HepG2 (cell line): ENCODE results near the gene SLC2A4. TPM values are rescaled to one million over a fixed set of nuclear protein-coding genes. Genes with fewer than 3 reads are reported as not detected.
A peak's percentile ranks its signal among the peaks of the same experiment; 100 is the strongest.

Experiments
- HNF4A ChIP-seq: sonication (generic); formaldehyde crosslinking; IDR thresholded peaks from 2 replicates; pipeline ENCODE4 v1.4.0; 2020; ENCODE audit warnings: missing genetic modification reagents
- KLF16 ChIP-seq, 2 experiments: sonication (generic) in 1 of 2; formaldehyde crosslinking in 1 of 2; IDR thresholded peaks; 2 replicates each; pipeline versions ENCODE4 v1.6.1 to v1.8.0; 2016 to 2023; ENCODE audit warnings: missing genetic modification reagents in 2 of 2, missing compliant biosample characterization in 1 of 2
- NONO ChIP-seq, 2 experiments: fragments of 450-650 bp in 1 of 2; sonication (generic) in 1 of 2; formaldehyde crosslinking in 1 of 2; IDR thresholded peaks in 1 of 2; conservative IDR thresholded peaks in 1 of 2; 2 replicates each; pipeline versions ENCODE4 v1.6.1 to v1.8.0; 2017 to 2022; ENCODE audit warnings: mild to moderate bottlenecking in 1 of 2, missing genetic modification reagents in 1 of 2, moderate library complexity in 1 of 2
- PHF5A ChIP-seq: IDR thresholded peaks from one replicate; pipeline ENCODE4 v1.6.1; 2018; ENCODE audit warnings: low read depth, missing genetic modification reagents; ENCODE audit not compliant: unreplicated experiment
- POLR2A ChIP-seq, 2 experiments: IDR thresholded peaks; 2 replicates each; pipeline ENCODE4 v1.6.1; 2011; ENCODE audit warnings: low read depth in 2 of 2, low read length in 2 of 2, mild to moderate bottlenecking in 1 of 2, moderate library complexity in 1 of 2; ENCODE audit not compliant: insufficient read depth in 1 of 2
- POLR2AphosphoS5 ChIP-seq: IDR thresholded peaks from 2 replicates; pipeline ENCODE4 v1.6.1; 2012; ENCODE audit warnings: low read depth, low read length
- STAT5B ChIP-seq: sonication (generic); formaldehyde crosslinking; IDR thresholded peaks from 2 replicates; pipeline ENCODE4 v1.4.0; 2020; ENCODE audit warnings: missing genetic modification reagents
- TBX3 ChIP-seq: fragments of 450-650 bp; IDR thresholded peaks from 2 replicates; pipeline ENCODE4 v1.6.1; 2017; ENCODE audit warnings: antibody characterized with exemption, mild to moderate bottlenecking, inconsistent platforms, borderline replicate concordance
- TOPORS ChIP-seq: sonication (generic); formaldehyde crosslinking; IDR thresholded peaks from 2 replicates; pipeline ENCODE4 v1.8.0; 2023; ENCODE audit warnings: mild to moderate bottlenecking, missing genetic modification reagents
- YEATS4 ChIP-seq: sonication (generic); formaldehyde crosslinking; IDR thresholded peaks from 2 replicates; pipeline ENCODE4 v1.4.0; 2020; ENCODE audit warnings: missing genetic modification reagents, borderline replicate concordance
- ZBTB38 ChIP-seq: sonication (generic); formaldehyde crosslinking; IDR thresholded peaks from 2 replicates; pipeline ENCODE4 v1.5.1; 2020; ENCODE audit warnings: mild to moderate bottlenecking, missing genetic modification reagents
- ZFP62 ChIP-seq: sonication (generic); formaldehyde crosslinking; IDR thresholded peaks from 2 replicates; pipeline ENCODE4 v1.4.0; 2020; ENCODE audit warnings: missing genetic modification reagents
- ZNF180 ChIP-seq: sonication (generic); formaldehyde crosslinking; IDR thresholded peaks from 2 replicates; pipeline ENCODE4 v1.4.0; 2020; ENCODE audit warnings: low read depth, missing genetic modification reagents, borderline replicate concordance
- ZNF746 ChIP-seq: sonication (generic); formaldehyde crosslinking; IDR thresholded peaks from 2 replicates; pipeline ENCODE4 v1.8.0; 2022; ENCODE audit warnings: mild to moderate bottlenecking, missing genetic modification reagents
- ZNF766 ChIP-seq: sonication (generic); formaldehyde crosslinking; IDR thresholded peaks from 2 replicates; pipeline ENCODE4 v1.5.0; 2020; ENCODE audit warnings: missing genetic modification reagents, borderline replicate concordance
- ZNF878 ChIP-seq: sonication (generic); formaldehyde crosslinking; IDR thresholded peaks from 2 replicates; pipeline ENCODE4 v1.8.1; 2023; ENCODE audit warnings: mild to moderate bottlenecking, missing genetic modification reagents, moderate library complexity
- polyA plus RNA-seq, 8 experiments: library from polyadenylated mRNA; depleted of rRNA in 3 of 8; stranded (reverse) in 7 of 8; unstranded in 1 of 8; fragments of >200 nt; fragmentation: Illumina TruSeq in 4 of 8; extraction: Trizol in 4 of 8; gene quantifications; 2 replicates each; pipeline versions ENCODE4 v1.2.1 to v1.2.3, GENCODE V29; 2011 to 2016; ENCODE audit warnings: low read depth in 4 of 8, missing spikeins in 1 of 8, mixed read lengths in 1 of 8; ENCODE audit not compliant: insufficient read depth in 1 of 8
- total RNA-seq, 5 experiments: library from RNA; depleted of rRNA; stranded (reverse); fragments of >200 nt; fragmentation: Illumina TruSeq; extraction: Trizol; gene quantifications; 2 replicates each; pipeline ENCODE4 v1.2.3, GENCODE V29; 2016; ENCODE audit warnings: low read depth in 1 of 5
- TF ChIP-seq, protein P1 (sequence below): sonication (generic); formaldehyde crosslinking; IDR thresholded peaks from 2 replicates; pipeline ENCODE4 v1.8.0; 2022; ENCODE audit warnings: mild to moderate bottlenecking, missing genetic modification reagents, moderate library complexity
- TF ChIP-seq, protein P2 (sequence below): sonication (generic); formaldehyde crosslinking; conservative IDR thresholded peaks from 2 replicates; pipeline ENCODE4 v1.4.0; 2020; ENCODE audit warnings: missing genetic modification reagents
- TF ChIP-seq, protein P3 (sequence below): sonication (generic); formaldehyde crosslinking; IDR thresholded peaks from 2 replicates; pipeline ENCODE4 v1.5.0; 2020; ENCODE audit warnings: mild to moderate bottlenecking, missing genetic modification reagents
- TF ChIP-seq, protein P4 (sequence below): sonication (generic); formaldehyde crosslinking; conservative IDR thresholded peaks from 2 replicates; pipeline ENCODE4 v1.4.0; 2020; ENCODE audit warnings: missing genetic modification reagents

The SLC2A4 gene
- total and polyA plus RNA-seq, 2 of the 13 experiments (the other 11 are each of a cell fraction or from before 2014, with no cell fraction given) = 4.9 to 5.8 TPM

DNA sequence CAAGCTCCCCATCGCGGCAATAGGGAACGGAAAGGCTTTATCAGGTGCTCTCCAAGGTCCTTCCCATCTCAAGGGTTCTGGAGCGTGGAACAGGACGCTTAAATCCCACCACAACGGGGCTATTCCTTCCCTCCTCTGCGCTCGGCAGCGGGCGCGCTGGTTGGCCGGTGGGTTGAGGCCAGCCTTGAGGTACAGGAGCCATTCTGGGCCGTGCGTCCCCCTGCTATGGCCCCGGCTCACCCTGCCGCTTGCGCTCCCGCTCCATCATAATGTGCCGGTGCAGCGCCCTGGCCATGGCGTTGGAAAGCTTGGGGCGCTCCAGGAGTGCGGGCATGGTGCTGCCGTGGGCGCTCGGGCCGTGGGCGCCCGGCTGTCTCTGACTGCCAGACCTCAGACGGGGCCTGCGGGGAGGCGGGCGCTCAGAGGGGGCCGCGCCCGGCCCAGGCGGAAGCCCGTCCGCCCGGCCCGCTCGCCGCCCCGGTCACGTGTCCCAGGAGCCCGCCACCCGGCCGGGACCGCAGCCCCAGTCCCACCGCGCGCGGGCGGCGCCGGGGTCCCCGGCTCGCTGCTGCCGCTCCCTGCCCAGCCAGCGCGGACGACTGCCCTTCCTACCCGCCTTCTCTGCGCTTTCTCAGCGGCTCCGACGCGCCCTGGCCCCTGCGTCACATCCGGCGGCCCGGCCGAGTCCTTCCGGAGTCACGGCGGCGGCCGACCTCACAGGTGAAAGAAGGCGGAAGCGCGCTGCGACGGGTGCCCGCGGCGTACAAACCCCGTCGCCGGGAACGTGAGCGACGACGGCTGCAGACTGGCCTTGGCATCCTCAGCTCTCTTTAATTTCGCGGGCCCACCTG is 33.4 kb downstream of the SLC2A4 start, which contains the start of gene GPS2 (continued):
- TF ChIP-seq PHF5A (CRISPR knock-in tag) = peak; percentile 73
- peak; percentile 69; the same call in 1 of the 2 replicates for TF ChIP-seq ZNF746 (CRISPR knock-in tag)
- no peak for TF ChIP-seq NONO (IDR thresholded peaks at IDR 0.05)
- TF ChIP-seq NONO (CRISPR knock-in tag; conservative IDR thresholded peaks at IDR 0.05) = peak; percentile 98
- no peak for TF ChIP-seq ZFP62 (CRISPR knock-in tag)
- peak; percentile 70; the same call in 1 of the 2 replicates for TF ChIP-seq YEATS4 (CRISPR knock-in tag)
- TF ChIP-seq, protein P1, sequence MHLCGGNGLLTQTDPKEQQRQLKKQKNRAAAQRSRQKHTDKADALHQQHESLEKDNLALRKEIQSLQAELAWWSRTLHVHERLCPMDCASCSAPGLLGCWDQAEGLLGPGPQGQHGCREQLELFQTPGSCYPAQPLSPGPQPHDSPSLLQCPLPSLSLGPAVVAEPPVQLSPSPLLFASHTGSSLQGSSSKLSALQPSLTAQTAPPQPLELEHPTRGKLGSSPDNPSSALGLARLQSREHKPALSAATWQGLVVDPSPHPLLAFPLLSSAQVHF (CRISPR knock-in tag) = 0 out of 2 replicates have a peak, but pooled peaks have one; percentile 41
- peak; percentile 69 to 93 for TF ChIP-seq POLR2A (IDR thresholded peaks at IDR 0.05; ENCODE audit: insufficient read depth in 1 of 2, low read depth in 2 of 2, low read length in 2 of 2)
- peak; percentile 79; the same call in 1 of the 2 replicates for TF ChIP-seq ZBTB38 (CRISPR knock-in tag)
- TF ChIP-seq HNF4A (CRISPR knock-in tag) = no peak; the same call in 1 of the 2 replicates
- no peak for TF ChIP-seq ZNF180 (CRISPR knock-in tag)
- TF ChIP-seq, protein P2, sequence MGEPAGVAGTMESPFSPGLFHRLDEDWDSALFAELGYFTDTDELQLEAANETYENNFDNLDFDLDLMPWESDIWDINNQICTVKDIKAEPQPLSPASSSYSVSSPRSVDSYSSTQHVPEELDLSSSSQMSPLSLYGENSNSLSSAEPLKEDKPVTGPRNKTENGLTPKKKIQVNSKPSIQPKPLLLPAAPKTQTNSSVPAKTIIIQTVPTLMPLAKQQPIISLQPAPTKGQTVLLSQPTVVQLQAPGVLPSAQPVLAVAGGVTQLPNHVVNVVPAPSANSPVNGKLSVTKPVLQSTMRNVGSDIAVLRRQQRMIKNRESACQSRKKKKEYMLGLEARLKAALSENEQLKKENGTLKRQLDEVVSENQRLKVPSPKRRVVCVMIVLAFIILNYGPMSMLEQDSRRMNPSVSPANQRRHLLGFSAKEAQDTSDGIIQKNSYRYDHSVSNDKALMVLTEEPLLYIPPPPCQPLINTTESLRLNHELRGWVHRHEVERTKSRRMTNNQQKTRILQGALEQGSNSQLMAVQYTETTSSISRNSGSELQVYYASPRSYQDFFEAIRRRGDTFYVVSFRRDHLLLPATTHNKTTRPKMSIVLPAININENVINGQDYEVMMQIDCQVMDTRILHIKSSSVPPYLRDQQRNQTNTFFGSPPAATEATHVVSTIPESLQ = no peak
- peak; percentile 93 for TF ChIP-seq TOPORS (CRISPR knock-in tag)
- peak; percentile 79 for TF ChIP-seq POLR2AphosphoS5
- TF ChIP-seq, protein P3, sequence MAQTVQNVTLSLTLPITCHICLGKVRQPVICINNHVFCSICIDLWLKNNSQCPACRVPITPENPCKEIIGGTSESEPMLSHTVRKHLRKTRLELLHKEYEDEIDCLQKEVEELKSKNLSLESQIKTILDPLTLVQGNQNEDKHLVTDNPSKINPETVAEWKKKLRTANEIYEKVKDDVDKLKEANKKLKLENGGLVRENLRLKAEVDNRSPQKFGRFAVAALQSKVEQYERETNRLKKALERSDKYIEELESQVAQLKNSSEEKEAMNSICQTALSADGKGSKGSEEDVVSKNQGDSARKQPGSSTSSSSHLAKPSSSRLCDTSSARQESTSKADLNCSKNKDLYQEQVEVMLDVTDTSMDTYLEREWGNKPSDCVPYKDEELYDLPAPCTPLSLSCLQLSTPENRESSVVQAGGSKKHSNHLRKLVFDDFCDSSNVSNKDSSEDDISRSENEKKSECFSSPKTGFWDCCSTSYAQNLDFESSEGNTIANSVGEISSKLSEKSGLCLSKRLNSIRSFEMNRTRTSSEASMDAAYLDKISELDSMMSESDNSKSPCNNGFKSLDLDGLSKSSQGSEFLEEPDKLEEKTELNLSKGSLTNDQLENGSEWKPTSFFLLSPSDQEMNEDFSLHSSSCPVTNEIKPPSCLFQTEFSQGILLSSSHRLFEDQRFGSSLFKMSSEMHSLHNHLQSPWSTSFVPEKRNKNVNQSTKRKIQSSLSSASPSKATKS = no peak
- peak in 1 of 2 experiments; percentile 82; a peak in 2 of 4 replicates for TF ChIP-seq KLF16 (CRISPR knock-in tag; IDR thresholded peaks at IDR 0.05)
- TF ChIP-seq, protein P4, sequence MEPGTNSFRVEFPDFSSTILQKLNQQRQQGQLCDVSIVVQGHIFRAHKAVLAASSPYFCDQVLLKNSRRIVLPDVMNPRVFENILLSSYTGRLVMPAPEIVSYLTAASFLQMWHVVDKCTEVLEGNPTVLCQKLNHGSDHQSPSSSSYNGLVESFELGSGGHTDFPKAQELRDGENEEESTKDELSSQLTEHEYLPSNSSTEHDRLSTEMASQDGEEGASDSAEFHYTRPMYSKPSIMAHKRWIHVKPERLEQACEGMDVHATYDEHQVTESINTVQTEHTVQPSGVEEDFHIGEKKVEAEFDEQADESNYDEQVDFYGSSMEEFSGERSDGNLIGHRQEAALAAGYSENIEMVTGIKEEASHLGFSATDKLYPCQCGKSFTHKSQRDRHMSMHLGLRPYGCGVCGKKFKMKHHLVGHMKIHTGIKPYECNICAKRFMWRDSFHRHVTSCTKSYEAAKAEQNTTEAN (CRISPR knock-in tag) = 0 out of 2 replicates have a peak, but pooled peaks have one; percentile 42
- no peak for TF ChIP-seq TBX3
- TF ChIP-seq STAT5B (CRISPR knock-in tag) = no peak
- no peak for TF ChIP-seq ZNF878 (CRISPR knock-in tag)
- TF ChIP-seq ZNF766 (CRISPR knock-in tag) = 0 out of 2 replicates have a peak, but pooled peaks have one; percentile 37
